Measurements from ENCODE around the gene NT5C1B.

- TF ChIP-seq CTCF (IDR thresholded peaks at IDR 0.05; ENCODE audit: low read depth, low read length), result no peak
- TF ChIP-seq EZH2phosphoT487 (IDR thresholded peaks at IDR 0.05; ENCODE audit: low read depth), result no peak
Observed at GRCh38 chr2:18560797-18561085, 28.6 kb downstream of the NT5C1B start.
